Mesendoderm (in vitro differentiated cells): Measurements from ENCODE around the gene SLC1A5. TPM values are rescaled to one million over a fixed set of nuclear protein-coding genes. Genes with fewer than 3 reads are reported as not detected.

Experiments
- DNase-seq: peaks from one replicate; pipeline ENCODE4 v3.0.0; 2013
- H2AK5ac ChIP-seq: 2 replicates; pipeline ENCODE4 v1.6.1; 2013; ENCODE audit warnings: low read length, inconsistent platforms
- H2BK120ac ChIP-seq: 2 replicates; pipeline ENCODE4 v1.6.1; 2013; ENCODE audit warnings: low read depth, mild to moderate bottlenecking, low read length, moderate library complexity, mixed read lengths
- H2BK15ac ChIP-seq: replicated peaks from 2 replicates; pipeline ENCODE4 v1.6.1; 2013; ENCODE audit warnings: low read depth, mild to moderate bottlenecking, moderate library complexity
- H2BK5ac ChIP-seq: 2 replicates; pipeline ENCODE4 v1.6.1; 2013; ENCODE audit warnings: low read length, inconsistent platforms
- H3K18ac ChIP-seq: 2 replicates; pipeline ENCODE4 v1.6.1; 2013; ENCODE audit warnings: mild to moderate bottlenecking, low read length, mixed read lengths
- H3K23ac ChIP-seq: one replicate; pipeline ENCODE4 v1.6.1; 2013; ENCODE audit warnings: low read length
- H3K27ac ChIP-seq: 2 replicates; pipeline ENCODE4 v1.5.1; 2013; ENCODE audit warnings: low read depth, mild to moderate bottlenecking, inconsistent platforms, low read length, moderate library complexity
- H3K27me3 ChIP-seq: 2 replicates; pipeline ENCODE4 v1.6.1; 2013; ENCODE audit warnings: low read length, control low read depth, mild to moderate bottlenecking, inconsistent platforms; ENCODE audit not compliant: insufficient read depth, poor library complexity
- H3K36me3 ChIP-seq: 2 replicates; pipeline ENCODE4 v1.6.1; 2013; ENCODE audit warnings: low read length, inconsistent platforms; ENCODE audit not compliant: control insufficient read depth, insufficient read depth
- H3K4ac ChIP-seq: one replicate; pipeline ENCODE4 v1.6.1; 2013; ENCODE audit warnings: low read depth, mild to moderate bottlenecking, low read length, moderate library complexity
- H3K4me1 ChIP-seq: 2 replicates; pipeline ENCODE4 v1.6.1; 2013; ENCODE audit warnings: low read depth, low read length, inconsistent platforms; ENCODE audit not compliant: control insufficient read depth
- H3K4me2 ChIP-seq: 2 replicates; pipeline ENCODE4 v1.6.1; 2013; ENCODE audit warnings: low read length
- H3K4me3 ChIP-seq: 2 replicates; pipeline ENCODE4 v1.5.1; 2013; ENCODE audit warnings: mild to moderate bottlenecking, low read length
- H3K56ac ChIP-seq: one replicate; pipeline ENCODE4 v1.6.1; 2013; ENCODE audit warnings: low read length
- H3K79me1 ChIP-seq: 2 replicates; pipeline ENCODE4 v1.6.1; 2013; ENCODE audit warnings: low read length, inconsistent platforms
- H3K79me2 ChIP-seq: 2 replicates; pipeline ENCODE4 v1.6.1; 2013; ENCODE audit warnings: mild to moderate bottlenecking, low read length; ENCODE audit not compliant: control insufficient read depth, insufficient read depth
- H3K9ac ChIP-seq: 2 replicates; pipeline ENCODE4 v1.6.1; 2013; ENCODE audit warnings: low read length, inconsistent platforms
- H4K5ac ChIP-seq: one replicate; pipeline ENCODE4 v1.6.1; 2013; ENCODE audit warnings: low read length
- H4K8ac ChIP-seq: one replicate; pipeline ENCODE4 v1.6.1; 2013; ENCODE audit warnings: low read depth, mild to moderate bottlenecking, control low read depth, low read length, moderate library complexity
- WGBS: extraction: QIAGEN DNeasy Blood & Tissue Kit; methylation state at CpG from one replicate; pipeline ENCODE4 v1.1.7; 2013; ENCODE audit warnings: low lambda C conversion rate, missing lambda C conversion rate; ENCODE audit not compliant: insufficient coverage; ENCODE audit errors: extremely low coverage; 5-methylcytosine and 5-hydroxymethylcytosine counted together
- small RNA-seq: library from polyadenylated mRNA; stranded (forward); fragments of <200 nt; extraction: miRNeasy Mini kit (QIAGEN cat#:217004); gene quantifications from one replicate; pipeline ENCODE3, GENCODE V24; 2013; ENCODE audit not compliant: insufficient read depth

SLC1A5 gene

GRCh38 chr19:46726551-46726950 is 61.8 kb downstream of the SLC1A5 start:
- Histone ChIP-seq H3K9ac (no peak overlapping the region), H2BK15ac (no peak overlapping the region), H2AK5ac (no peak overlapping the region), H3K56ac (no peak overlapping the region), H3K27me3 (no peaks in the 10 kb centered on the region), H3K79me1 (peaks cover 12% of the 10 kb centered on the region), H3K79me2 (peaks cover 1% of the 10 kb centered on the region), H3K4me2 (no peak overlapping the region), H2BK120ac (no peak overlapping the region), H4K5ac (no peak overlapping the region), H2BK5ac (no peak overlapping the region), H3K4me1 (no peaks in the 10 kb centered on the region), H3K36me3 (peaks cover 26% of the 10 kb centered on the region), H3K23ac (no peak overlapping the region), H4K8ac (no peak overlapping the region), H3K18ac (no peak overlapping the region), H3K4ac (no peak overlapping the region), H3K27ac (no peak overlapping the region), H3K4me3 (no peak overlapping the region)
- DNase-seq = no peak
- no CpG with 5 or more reads among the region's 10 CpGs for WGBS

GRCh38 chr19:46725859-46726393 is 62.5 kb downstream of the SLC1A5 start:
- H3K9ac ChIP-seq = no peak overlapping the region
- no peaks in the 10 kb centered on the region for H3K27me3 ChIP-seq
- no peak overlapping the region for H3K4me2 ChIP-seq
- H2BK120ac ChIP-seq = no peak overlapping the region
- H3K4me3 ChIP-seq = no peak overlapping the region
- no peak overlapping the region for H3K18ac ChIP-seq
- no peak overlapping the region for H3K23ac ChIP-seq
- no peak overlapping the region for H3K4ac ChIP-seq
- no peak overlapping the region for H4K8ac ChIP-seq
- H3K79me2 ChIP-seq = no peaks in the 10 kb centered on the region
- H2AK5ac ChIP-seq = no peak overlapping the region
- no CpG with 5 or more reads among the region's 9 CpGs for WGBS
- no peak overlapping the region for H4K5ac ChIP-seq
- H3K4me1 ChIP-seq = no peaks in the 10 kb centered on the region
- H3K27ac ChIP-seq = no peak overlapping the region
- H3K56ac ChIP-seq = no peak overlapping the region
- peaks cover 8% of the 10 kb centered on the region for H3K79me1 ChIP-seq
- H2BK5ac ChIP-seq = no peak overlapping the region
- no peak for DNase-seq
- no peak overlapping the region for H2BK15ac ChIP-seq
- peaks cover 27% of the 10 kb centered on the region for H3K36me3 ChIP-seq

- no peak overlapping the region for H3K56ac ChIP-seq
- no peak for DNase-seq
- no peak overlapping the region for H3K4ac ChIP-seq
- H4K5ac ChIP-seq = no peak overlapping the region
- no peaks in the 10 kb centered on the region for H3K27me3 ChIP-seq
- H3K4me2 ChIP-seq = no peak overlapping the region
- H2BK5ac ChIP-seq = no peak overlapping the region
- no peak overlapping the region for H3K23ac ChIP-seq
- no peak overlapping the region for H4K8ac ChIP-seq
- peaks cover 31% of the 10 kb centered on the region for H3K36me3 ChIP-seq
- no peak overlapping the region for H3K9ac ChIP-seq
- no peak overlapping the region for H3K18ac ChIP-seq
- H3K79me2 ChIP-seq = no peaks in the 10 kb centered on the region
- H3K27ac ChIP-seq = no peak overlapping the region
- no peak overlapping the region for H2BK15ac ChIP-seq
- no peaks in the 10 kb centered on the region for H3K4me1 ChIP-seq
- H3K79me1 ChIP-seq = peaks cover 8% of the 10 kb centered on the region
- H2AK5ac ChIP-seq = no peak overlapping the region
- no CpG with 5 or more reads among the region's 26 CpGs for WGBS
- H3K4me3 ChIP-seq = no peak overlapping the region
- no peak overlapping the region for H2BK120ac ChIP-seq
Observed at GRCh38 chr19:46725036-46725820, 63.2 kb downstream of the SLC1A5 start.

Small RNA genes lying within 50 kb of the gene (small RNA-seq; reads per million reads assigned to genes)
- not detected for gene AC008622.3
- gene HNRNPMP2 = not detected
- gene RF00019 = not detected
